Measurements from ENCODE around the gene QRICH1. TPM values are rescaled to one million over a fixed set of nuclear protein-coding genes. Genes with fewer than 3 reads are reported as not detected.

QRICH1 gene
- total RNA-seq, 4 donors from 2014 or later = 85.8 to 187 (median 115) TPM

DNA sequence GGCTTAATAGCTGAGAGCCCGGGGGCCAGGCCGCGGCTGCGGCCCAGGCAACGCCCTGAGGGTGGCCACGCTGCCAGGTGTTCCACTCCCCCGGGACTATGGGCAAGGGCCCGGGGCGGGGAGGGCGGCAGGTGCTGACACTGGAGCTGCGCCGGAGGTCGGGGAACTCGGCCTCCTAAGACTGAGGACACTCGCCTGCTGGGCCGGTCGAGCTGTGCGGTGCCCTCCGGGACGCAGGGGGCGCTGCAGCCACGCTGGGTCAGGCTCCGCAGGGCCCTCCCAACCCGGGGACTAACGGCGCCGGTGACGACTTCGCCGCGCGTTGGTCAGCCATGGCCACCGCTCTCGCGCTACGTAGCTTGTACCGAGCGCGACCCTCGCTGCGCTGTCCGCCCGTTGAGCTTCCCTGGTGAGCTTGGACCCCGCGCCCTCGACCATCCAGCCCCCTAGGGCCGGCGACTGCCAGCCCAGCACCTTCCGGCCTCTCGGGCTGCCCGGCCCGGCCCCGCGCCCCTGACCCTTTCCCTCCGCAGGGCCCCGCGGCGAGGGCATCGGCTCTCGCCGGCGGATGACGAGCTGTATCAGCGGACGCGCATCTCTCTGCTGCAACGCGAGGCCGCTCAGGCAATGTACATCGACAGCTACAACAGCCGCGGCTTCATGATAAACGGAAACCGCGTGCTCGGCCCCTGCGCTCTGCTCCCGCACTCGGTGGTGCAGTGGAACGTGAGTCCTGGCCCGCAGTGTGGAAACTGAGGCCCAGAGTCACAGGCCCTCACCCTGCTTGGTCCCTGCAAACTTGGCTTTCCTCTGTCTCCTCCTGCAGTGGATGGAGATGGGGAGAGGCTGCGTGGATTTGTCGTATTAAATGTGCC is 71.8 kb downstream of the QRICH1 start, which contains the start of gene NDUFAF3:
NDUFAF3 (plus strand) TSS at position 309 of the 875 bp plus-strand sequence; CDS start at position 333, 24 bp downstream.
- DNase-seq (ENCODE audit: low spot score in 2 of 2) = peak; percentile 96
- TF ChIP-seq POLR2A (IDR thresholded peaks at IDR 0.05) (peak; percentile 83 to 96), POLR2AphosphoS5 (IDR thresholded peaks at IDR 0.05) (peak in 2 of 3 donors; percentile 82 to 86), EP300 (IDR thresholded peaks at IDR 0.05) (no peak)
- TF ChIP-seq, protein P1, sequence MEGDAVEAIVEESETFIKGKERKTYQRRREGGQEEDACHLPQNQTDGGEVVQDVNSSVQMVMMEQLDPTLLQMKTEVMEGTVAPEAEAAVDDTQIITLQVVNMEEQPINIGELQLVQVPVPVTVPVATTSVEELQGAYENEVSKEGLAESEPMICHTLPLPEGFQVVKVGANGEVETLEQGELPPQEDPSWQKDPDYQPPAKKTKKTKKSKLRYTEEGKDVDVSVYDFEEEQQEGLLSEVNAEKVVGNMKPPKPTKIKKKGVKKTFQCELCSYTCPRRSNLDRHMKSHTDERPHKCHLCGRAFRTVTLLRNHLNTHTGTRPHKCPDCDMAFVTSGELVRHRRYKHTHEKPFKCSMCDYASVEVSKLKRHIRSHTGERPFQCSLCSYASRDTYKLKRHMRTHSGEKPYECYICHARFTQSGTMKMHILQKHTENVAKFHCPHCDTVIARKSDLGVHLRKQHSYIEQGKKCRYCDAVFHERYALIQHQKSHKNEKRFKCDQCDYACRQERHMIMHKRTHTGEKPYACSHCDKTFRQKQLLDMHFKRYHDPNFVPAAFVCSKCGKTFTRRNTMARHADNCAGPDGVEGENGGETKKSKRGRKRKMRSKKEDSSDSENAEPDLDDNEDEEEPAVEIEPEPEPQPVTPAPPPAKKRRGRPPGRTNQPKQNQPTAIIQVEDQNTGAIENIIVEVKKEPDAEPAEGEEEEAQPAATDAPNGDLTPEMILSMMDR (IDR thresholded peaks at IDR 0.05) = peak; percentile 95 to 99
- Histone ChIP-seq H3K9me3 (no peaks in the 10 kb centered on the region), H3K36me3 (peaks cover 39% of the 10 kb centered on the region), H3K27ac (peak within 1 kb of the TSS; percentile 100), H3K27me3 (no peaks in the 10 kb centered on the region), H3K4me3 (peak within 1 kb of the TSS; percentile 95), H3K4me1 (peaks cover 52% of the 10 kb centered on the region)
- WGBS = under 1% methylated on average over 35 of the region's 83 CpGs

DNA sequence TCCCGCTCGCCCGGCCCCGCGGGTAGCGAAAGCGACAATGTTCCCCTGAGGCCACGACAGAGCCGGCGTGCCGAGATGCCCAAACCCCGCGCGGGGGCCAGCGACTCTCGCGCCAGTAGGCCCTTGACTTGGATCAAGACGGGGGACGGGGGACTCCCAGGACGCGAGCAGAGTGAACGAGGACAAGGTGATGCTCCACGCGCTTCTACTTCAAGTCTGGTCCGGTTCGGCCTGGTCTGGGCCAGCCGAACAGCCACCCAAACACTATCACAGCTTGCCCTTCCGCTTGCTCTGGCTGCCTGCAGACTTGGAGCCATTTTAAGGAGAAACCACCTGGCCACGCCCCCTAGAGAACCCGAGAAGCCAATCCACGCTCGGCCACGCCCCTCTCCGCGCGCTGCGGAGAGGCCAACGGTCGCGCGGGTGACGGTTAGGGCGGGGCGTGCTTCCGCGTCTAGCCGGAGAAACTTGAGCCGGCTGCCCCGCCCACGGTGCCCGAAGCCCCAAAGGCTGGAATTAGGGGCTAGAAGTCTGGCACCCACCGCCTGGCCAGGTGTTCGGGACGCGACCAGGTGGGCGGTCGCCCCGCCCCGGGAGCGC is 72.6 kb downstream of the QRICH1 start:
- peak overlapping the region; percentile 100 for H3K27ac ChIP-seq
- TF ChIP-seq POLR2AphosphoS5 (IDR thresholded peaks at IDR 0.05) (peak; percentile 88 to 96 (median 93)), POLR2A (IDR thresholded peaks at IDR 0.05) (peak; percentile 96 to 99), EP300 (IDR thresholded peaks at IDR 0.05) (no peak)
- H3K4me3 ChIP-seq = peak overlapping the region; percentile 95
- H3K36me3 ChIP-seq = peaks cover 38% of the 10 kb centered on the region
- no peaks in the 10 kb centered on the region for H3K27me3 ChIP-seq
- peak; percentile 100 for DNase-seq (ENCODE audit: low spot score in 2 of 2)
- 0% methylated on average over 24 of the region's 60 CpGs for WGBS
- H3K4me1 ChIP-seq = peaks cover 52% of the 10 kb centered on the region
- H3K9me3 ChIP-seq = no peaks in the 10 kb centered on the region

GRCh38 chr3:49020330-49021212 is 73.3 kb downstream of the QRICH1 start:
- H3K4me1 ChIP-seq = peaks cover 47% of the 10 kb centered on the region
- H3K4me3 ChIP-seq = peak overlapping the region; percentile 95
- WGBS = 14% methylated on average over 4 of the region's 51 CpGs
- DNase-seq (ENCODE audit: low spot score in 2 of 2) = peak; percentile 86 to 87
- peaks cover 38% of the 10 kb centered on the region for H3K36me3 ChIP-seq
- peak overlapping the region; percentile 100 for H3K27ac ChIP-seq
- TF ChIP-seq, protein P1 (IDR thresholded peaks at IDR 0.05) = no peak
- TF ChIP-seq POLR2AphosphoS5 (IDR thresholded peaks at IDR 0.05) (no peak), POLR2A (IDR thresholded peaks at IDR 0.05) (no peak), EP300 (IDR thresholded peaks at IDR 0.05) (no peak)
- H3K27me3 ChIP-seq = no peaks in the 10 kb centered on the region
- no peaks in the 10 kb centered on the region for H3K9me3 ChIP-seq

GRCh38 chr3:49019941-49020329 is 73.9 kb downstream of the QRICH1 start:
- peaks cover 38% of the 10 kb centered on the region for H3K36me3 ChIP-seq
- H3K4me1 ChIP-seq = peaks cover 42% of the 10 kb centered on the region
- H3K27ac ChIP-seq = peak overlapping the region; percentile 100
- H3K27me3 ChIP-seq = no peaks in the 10 kb centered on the region
- TF ChIP-seq, protein P1 (IDR thresholded peaks at IDR 0.05) = no peak
- TF ChIP-seq POLR2A (IDR thresholded peaks at IDR 0.05) (no peak), EP300 (IDR thresholded peaks at IDR 0.05) (no peak), POLR2AphosphoS5 (IDR thresholded peaks at IDR 0.05) (no peak)
- 53% methylated on average over 11 of the region's 12 CpGs for WGBS
- no peaks in the 10 kb centered on the region for H3K9me3 ChIP-seq
- H3K4me3 ChIP-seq = peak overlapping the region; percentile 95
- DNase-seq (ENCODE audit: low spot score in 2 of 2) = no peak

DNA sequence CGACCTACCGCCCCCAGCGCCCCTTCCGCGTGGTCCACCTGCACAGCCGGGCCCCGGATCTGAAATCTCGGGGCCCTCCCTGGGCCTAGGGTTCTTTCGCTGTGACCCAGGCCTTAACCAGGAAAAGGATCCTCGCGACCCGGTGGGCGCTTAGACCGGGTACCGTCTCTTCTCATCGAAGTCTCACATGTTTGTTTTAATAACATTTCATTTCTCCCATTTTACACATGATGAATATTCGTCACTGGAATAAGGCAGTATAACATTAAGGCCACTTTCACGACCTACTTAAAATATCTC is 75.2 kb downstream of the QRICH1 start:
- Histone ChIP-seq H3K27ac (peak overlapping the region; percentile 83), H3K9me3 (no peaks in the 10 kb centered on the region), H3K4me3 (peak overlapping the region; percentile 90), H3K27me3 (no peaks in the 10 kb centered on the region), H3K4me1 (peaks cover 43% of the 10 kb centered on the region), H3K36me3 (peaks cover 35% of the 10 kb centered on the region)
- under 1% methylated on average over 18 of the region's 18 CpGs for WGBS
- no peak for DNase-seq (ENCODE audit: low spot score in 2 of 2)
- TF ChIP-seq, protein P1 (IDR thresholded peaks at IDR 0.05) = no peak
- TF ChIP-seq POLR2A (IDR thresholded peaks at IDR 0.05) (no peak), EP300 (IDR thresholded peaks at IDR 0.05) (no peak), POLR2AphosphoS5 (IDR thresholded peaks at IDR 0.05) (no peak)

Data from suprapubic skin (tissue), 4 donors.